GM13977 (cell line): ENCODE data around the gene MYOZ1.

Experiments
- DNase-seq: peaks from one replicate; pipeline ENCODE4 v3.0.0; 2012; ENCODE audit warnings: low spot score
- CTCF ChIP-seq: IDR thresholded peaks from 2 replicates; pipeline ENCODE4 v1.5.1; 2012; ENCODE audit warnings: mild to moderate bottlenecking, control low read depth; ENCODE audit not compliant: insufficient read depth; ENCODE audit errors: extremely low read depth, missing control alignments
- in situ Hi-C: fragments of 300-500 bp; cut with MboI; formaldehyde crosslinking; loops from one replicate; pipeline ENCODE4 v1.12.0; 2022; ENCODE audit warnings: low sequenced_read_pairs, low pct_unique_long_range_greater_than_20kb, mixed read lengths, inconsistent platforms; ENCODE audit not compliant: unreplicated experiment

The MYOZ1 gene

DNA sequence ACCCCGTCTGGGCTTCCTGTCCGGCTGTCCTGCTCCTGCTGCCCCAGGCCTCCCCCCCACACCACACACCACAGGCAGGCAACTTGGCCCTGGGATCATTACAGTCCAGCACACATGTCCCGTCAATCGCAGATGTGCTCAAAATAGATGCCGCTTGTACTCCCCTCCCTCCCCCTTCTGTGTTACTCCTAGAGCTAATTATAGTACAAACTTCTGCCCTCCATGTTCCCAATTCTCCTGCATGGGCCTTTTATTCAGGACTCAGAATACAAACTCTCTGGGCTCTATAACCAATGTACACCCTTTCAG lies 14.7 kb upstream of the MYOZ1 start, which contains the start of gene SYNPO2L:
TSS of gene SYNPO2L (minus strand) at position 40 of the 309 bp plus-strand sequence. CDS start 107 bp downstream, outside the sequence.
- TF ChIP-seq CTCF = no peak
- in situ Hi-C loops = no loop called here
- no peak for DNase-seq

- in situ Hi-C loops = no loop called here
- peak; percentile 59 for DNase-seq
- no peak for TF ChIP-seq CTCF
These were observed 14.1 kb upstream of the MYOZ1 start for GRCh38 chr10:73655257-73655989.

DNA sequence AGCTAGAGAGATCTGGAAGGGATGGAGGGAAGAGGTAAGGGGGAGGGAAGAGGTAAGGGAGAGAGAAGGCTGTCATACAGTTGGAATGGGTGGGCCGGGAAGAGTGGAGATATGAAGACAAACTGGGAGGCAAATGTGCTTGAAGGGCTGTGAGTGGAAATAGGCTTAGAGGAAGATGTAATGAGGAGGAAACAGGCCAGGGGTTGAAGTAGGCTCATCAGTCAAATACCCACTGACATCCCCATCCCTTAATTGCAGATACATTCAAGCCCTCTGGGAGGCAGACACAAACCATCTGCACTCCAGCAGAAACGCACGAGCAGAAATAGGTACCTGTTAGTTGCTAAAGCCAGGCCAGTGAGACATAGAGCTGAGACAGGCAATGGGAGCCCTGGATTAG lies 12.4 kb upstream of the MYOZ1 start:
- in situ Hi-C loops = no loop called here
- DNase-seq = no peak
- peak; percentile 45 for TF ChIP-seq CTCF

DNA sequence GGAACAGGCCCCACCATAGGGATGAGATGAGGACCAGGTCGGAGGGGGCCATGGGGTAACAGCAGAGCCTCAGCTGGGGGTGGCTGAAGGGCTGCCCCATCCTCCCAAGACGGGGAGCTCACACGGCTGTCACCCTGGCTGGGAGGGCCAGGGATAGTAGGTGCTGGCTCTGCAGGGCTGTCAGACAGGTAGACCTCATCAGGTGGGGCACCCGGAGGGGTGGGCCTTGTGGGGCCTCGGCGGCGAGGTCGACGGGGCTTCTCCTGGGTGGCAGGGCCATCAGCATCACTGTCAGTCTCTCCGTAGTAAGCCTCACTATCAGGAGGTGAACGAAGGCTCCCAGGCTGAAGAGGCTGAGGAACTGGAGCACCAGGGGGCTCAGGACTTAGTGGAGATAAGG lies 11.9 kb upstream of the MYOZ1 start:
- TF ChIP-seq CTCF = peak; percentile 5
- in situ Hi-C loops = no loop called here
- no peak for DNase-seq

GRCh38 chr10:73650537-73651331 lies 9.5 kb upstream of the MYOZ1 start:
- TF ChIP-seq CTCF = no peak
- DNase-seq = peak; percentile 74
- in situ Hi-C loops = no loop called here

- no peak for DNase-seq
- no peak for TF ChIP-seq CTCF
- in situ Hi-C loops = loop anchor here (25.0 kb wide), 1 partner anchor 388 kb away; the partner anchor contains the start of gene MRPS16
These were observed 8.7 kb upstream of the MYOZ1 start for GRCh38 chr10:73649876-73650536.
